Thoracic aorta (tissue), 2 donors: Measurements from ENCODE around the gene GRIK4. TPM values are rescaled to one million over a fixed set of nuclear protein-coding genes. Genes with fewer than 3 reads are reported as not detected.

ENCODE experiments used
- ATAC-seq: fragments of 150-250 bp; one replicate; pipeline ENCODE4 v1.8.0; 2017; ENCODE audit warnings: low read depth; ENCODE audit not compliant: insufficient number of reproducible peaks, low FRiP score
- DNase-seq: peaks from one replicate; pipeline ENCODE4 v3.0.0-alpha.2; 2020; ENCODE audit warnings: low spot score
- H3K27ac ChIP-seq, 2 donors: fragments of 200-600 bp; sonication (generic); 1 replicate in 1 of 2; 2 replicates in 1 of 2; pipeline ENCODE4 v1.5.1; 2016; ENCODE audit warnings: mild to moderate bottlenecking in 2 of 2, moderate library complexity in 2 of 2
- H3K27me3 ChIP-seq: fragments of 200-600 bp; sonication (generic); replicated peaks from 2 replicates; pipeline ENCODE4 v1.6.0; 2016; ENCODE audit warnings: mild to moderate bottlenecking; ENCODE audit not compliant: insufficient read depth
- H3K36me3 ChIP-seq: fragments of 200-600 bp; sonication (generic); one replicate; pipeline ENCODE4 v1.5.1; 2016
- H3K4me1 ChIP-seq, 2 donors: fragments of 200-600 bp; sonication (generic); 1 replicate in 1 of 2; 2 replicates in 1 of 2; pipeline versions ENCODE4 v1.5.1 to v1.6.0; 2016; ENCODE audit warnings: low read depth in 2 of 2, mild to moderate bottlenecking in 1 of 2; ENCODE audit not compliant: control insufficient read depth in 1 of 2
- H3K4me3 ChIP-seq: fragments of 200-600 bp; sonication (generic); 2 replicates; pipeline ENCODE4 v1.5.1; 2016; ENCODE audit warnings: mild to moderate bottlenecking
- H3K9me3 ChIP-seq: fragments of 200-600 bp; sonication (generic); 2 replicates; pipeline ENCODE4 v1.5.1; 2016
- total RNA-seq, 2 donors: library from RNA; depleted of rRNA; stranded (reverse); fragments of >200 nt; gene quantifications; one replicate each; pipeline versions ENCODE4 v1.1.0 to v1.2.3, GENCODE V29; 2016
- TF ChIP-seq, protein P1 (sequence below): fragments of 200-600 bp; sonication (generic); IDR thresholded peaks from one replicate; pipeline ENCODE4 v1.5.1; 2019; ENCODE audit warnings: antibody characterized with exemption

GRIK4 gene
- total RNA-seq, 2 donors from 2014 or later, result not detected

DNA sequence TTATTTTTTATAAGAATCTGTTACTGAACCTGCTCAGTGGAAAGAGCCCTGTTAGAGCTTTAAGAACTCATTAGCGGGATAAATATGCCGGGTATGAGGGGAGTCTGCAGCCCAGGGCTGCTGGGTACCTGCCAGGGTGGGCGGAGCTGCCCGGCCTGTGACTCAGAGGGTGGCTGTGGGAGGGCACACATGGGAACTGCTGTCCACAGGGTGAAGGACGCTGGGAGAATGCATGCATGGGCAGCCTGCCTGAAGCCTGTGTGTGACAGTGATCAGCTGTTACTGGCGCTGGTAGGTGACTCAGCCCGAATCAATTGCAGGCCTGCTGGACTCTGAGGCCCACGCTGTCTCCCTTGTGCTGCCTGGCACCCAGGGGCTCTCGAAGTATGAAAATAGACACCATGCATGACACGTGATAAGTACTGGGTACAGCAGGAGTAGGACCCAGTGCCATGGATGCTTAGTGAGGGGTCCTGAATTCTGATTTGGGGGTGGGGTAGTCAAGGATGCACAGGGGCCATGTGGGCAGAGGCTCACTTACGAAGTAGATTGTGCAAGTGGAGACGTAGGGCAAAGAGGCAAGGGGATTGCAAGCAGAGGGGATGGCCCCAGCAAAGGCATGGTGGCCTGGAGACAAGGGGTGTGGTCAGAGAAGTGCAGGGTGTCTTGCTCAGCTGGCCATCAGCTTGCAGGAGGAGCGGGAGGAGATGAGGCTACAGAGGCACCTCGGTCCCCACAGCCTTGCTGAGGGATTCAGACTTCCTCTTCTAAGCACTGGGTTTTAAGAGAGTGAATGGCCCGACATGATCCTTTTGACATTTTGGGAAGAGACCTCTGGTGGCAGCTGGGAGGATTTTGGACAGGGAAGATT is 36.5 kb downstream of the GRIK4 start:
- Histone ChIP-seq H3K4me1 (peaks cover 9 to 24% of the 10 kb centered on the region in 2 donors), H3K4me3 (peak overlapping the region; percentile 13), H3K27ac (peak overlapping the region; percentile 69 to 89), H3K9me3 (no peaks in the 10 kb centered on the region), H3K27me3 (no peaks in the 10 kb centered on the region), H3K36me3 (no peaks in the 10 kb centered on the region)
- DNase-seq, result peak; percentile 76
- TF ChIP-seq, protein P1, sequence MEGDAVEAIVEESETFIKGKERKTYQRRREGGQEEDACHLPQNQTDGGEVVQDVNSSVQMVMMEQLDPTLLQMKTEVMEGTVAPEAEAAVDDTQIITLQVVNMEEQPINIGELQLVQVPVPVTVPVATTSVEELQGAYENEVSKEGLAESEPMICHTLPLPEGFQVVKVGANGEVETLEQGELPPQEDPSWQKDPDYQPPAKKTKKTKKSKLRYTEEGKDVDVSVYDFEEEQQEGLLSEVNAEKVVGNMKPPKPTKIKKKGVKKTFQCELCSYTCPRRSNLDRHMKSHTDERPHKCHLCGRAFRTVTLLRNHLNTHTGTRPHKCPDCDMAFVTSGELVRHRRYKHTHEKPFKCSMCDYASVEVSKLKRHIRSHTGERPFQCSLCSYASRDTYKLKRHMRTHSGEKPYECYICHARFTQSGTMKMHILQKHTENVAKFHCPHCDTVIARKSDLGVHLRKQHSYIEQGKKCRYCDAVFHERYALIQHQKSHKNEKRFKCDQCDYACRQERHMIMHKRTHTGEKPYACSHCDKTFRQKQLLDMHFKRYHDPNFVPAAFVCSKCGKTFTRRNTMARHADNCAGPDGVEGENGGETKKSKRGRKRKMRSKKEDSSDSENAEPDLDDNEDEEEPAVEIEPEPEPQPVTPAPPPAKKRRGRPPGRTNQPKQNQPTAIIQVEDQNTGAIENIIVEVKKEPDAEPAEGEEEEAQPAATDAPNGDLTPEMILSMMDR, result no peak
- peak; percentile 82 for ATAC-seq

DNA sequence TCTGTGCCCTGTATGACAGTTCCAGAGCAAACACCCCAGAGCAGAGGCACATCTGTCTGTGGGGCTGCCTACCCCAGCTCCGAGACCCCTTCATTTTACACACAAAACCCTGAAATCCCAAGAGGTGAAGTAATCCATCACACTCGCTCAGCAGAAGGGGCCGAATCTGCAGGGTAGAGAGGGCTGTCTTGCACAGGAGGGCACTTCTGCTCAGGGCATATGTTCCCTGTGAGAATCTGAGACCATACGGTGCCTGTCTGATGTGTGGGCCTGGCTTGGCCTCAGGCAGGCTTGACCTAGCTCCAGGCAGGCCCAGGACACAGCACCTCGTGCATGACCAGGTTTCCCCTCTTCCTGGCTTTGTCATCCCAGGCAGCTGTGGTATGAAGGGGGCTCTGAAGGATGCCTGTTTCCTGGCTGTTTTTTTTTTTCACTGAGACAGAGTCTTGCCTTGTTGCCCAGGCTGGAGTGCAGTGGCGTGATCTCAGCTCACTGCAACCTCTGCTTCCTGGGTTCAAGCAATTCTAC is 37.2 kb downstream of the GRIK4 start:
- peaks cover 9 to 24% of the 10 kb centered on the region in 2 donors for H3K4me1 ChIP-seq
- TF ChIP-seq, protein P1, result no peak
- H3K27me3 ChIP-seq, result no peaks in the 10 kb centered on the region
- peak overlapping the region; percentile 41 to 89 for H3K27ac ChIP-seq
- no peaks in the 10 kb centered on the region for H3K9me3 ChIP-seq
- no peak for DNase-seq
- ATAC-seq, result no peak
- no peak overlapping the region for H3K4me3 ChIP-seq
- H3K36me3 ChIP-seq, result no peaks in the 10 kb centered on the region

DNA sequence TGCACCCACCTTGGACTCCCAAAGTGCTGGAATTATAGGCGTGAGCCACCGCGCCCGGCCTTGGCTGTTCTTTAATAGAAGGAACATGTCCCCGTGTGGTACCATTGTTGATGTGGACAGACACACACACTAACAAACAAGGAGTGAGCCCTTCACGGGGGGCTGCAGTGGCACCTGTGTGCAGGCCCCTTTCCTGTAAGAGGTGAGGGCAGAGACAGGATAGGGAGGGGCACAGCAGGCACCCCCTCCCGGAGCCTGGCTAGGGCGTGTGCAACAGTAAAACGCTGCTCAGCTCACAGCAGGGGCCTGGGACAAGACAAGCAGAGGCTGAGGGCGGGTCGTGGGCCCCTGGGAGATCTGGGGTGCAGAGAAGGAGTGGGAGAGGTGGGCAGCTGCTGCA is 37.8 kb downstream of the GRIK4 start:
- TF ChIP-seq, protein P1, result no peak
- no peaks in the 10 kb centered on the region for H3K9me3 ChIP-seq
- DNase-seq, result no peak
- H3K27ac ChIP-seq, result no peak overlapping the region
- no peaks in the 10 kb centered on the region for H3K27me3 ChIP-seq
- no peak overlapping the region for H3K4me3 ChIP-seq
- no peaks in the 10 kb centered on the region for H3K36me3 ChIP-seq
- no peak for ATAC-seq
- H3K4me1 ChIP-seq, result peaks cover 9 to 24% of the 10 kb centered on the region in 2 donors

DNA sequence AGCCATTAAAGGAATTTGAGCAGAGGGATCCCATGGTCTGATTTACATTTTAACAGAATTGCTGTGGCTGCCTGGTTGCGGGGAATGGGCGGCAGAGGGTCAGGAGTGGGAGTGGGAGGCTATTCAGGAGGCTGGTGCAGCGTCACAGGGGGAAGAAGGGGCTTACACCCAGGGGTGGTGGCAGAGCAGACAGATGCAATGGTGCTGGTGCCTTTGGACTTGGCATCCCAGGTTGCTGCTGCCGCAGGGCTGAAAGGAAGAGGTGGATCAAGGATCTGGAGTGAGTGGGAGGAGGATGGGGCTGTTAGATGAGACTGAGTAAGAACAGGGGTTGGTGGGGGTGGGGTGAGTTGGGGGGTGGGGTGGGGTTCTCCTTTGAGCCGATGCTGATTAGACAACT is 38.5 kb downstream of the GRIK4 start:
- TF ChIP-seq, protein P1, result no peak
- no peak overlapping the region for H3K4me3 ChIP-seq
- ATAC-seq (no peak), DNase-seq (no peak)
- H3K27ac ChIP-seq, result no peak overlapping the region
- no peaks in the 10 kb centered on the region for H3K9me3 ChIP-seq
- H3K36me3 ChIP-seq, result no peaks in the 10 kb centered on the region
- peaks cover 9 to 24% of the 10 kb centered on the region in 2 donors for H3K4me1 ChIP-seq
- H3K27me3 ChIP-seq, result no peaks in the 10 kb centered on the region

DNA sequence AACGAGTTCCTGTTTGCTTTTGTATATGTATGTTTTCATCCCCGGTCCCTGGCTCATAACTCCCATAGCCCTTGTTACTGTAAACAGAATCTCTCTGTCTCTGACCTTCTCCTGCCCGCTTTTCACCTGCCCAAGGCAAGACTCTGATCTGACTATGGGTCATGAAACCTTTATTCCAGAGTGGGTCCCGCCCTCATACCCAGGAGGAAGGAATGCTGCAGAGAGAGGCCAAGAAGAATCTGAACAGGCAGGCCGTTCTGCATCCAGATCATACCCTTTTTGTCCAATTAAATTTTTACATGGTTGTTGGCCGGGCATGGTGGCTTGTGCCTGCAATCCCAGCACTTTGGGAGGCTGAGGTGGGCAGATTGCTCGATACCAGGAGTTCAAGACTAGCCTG is 39.6 kb downstream of the GRIK4 start:
- no peak for ATAC-seq
- no peak overlapping the region for H3K27ac ChIP-seq
- no peaks in the 10 kb centered on the region for H3K9me3 ChIP-seq
- H3K36me3 ChIP-seq, result no peaks in the 10 kb centered on the region
- H3K27me3 ChIP-seq, result no peaks in the 10 kb centered on the region
- no peak overlapping the region for H3K4me3 ChIP-seq
- TF ChIP-seq, protein P1, result no peak
- H3K4me1 ChIP-seq, result peaks cover 9 to 23% of the 10 kb centered on the region in 2 donors
- no peak for DNase-seq
